HS-27A (cell line): Measurements from ENCODE around the gene MAGEA9B.
"Not testable (repeated sequence)": the region's sequence is repeated elsewhere in the genome, so short reads cannot be mapped to it uniquely, and the experiment has no call there.

Source experiments
- DNase-seq: peaks from one replicate; pipeline ENCODE4 v3.0.0-alpha.2; 2012; ENCODE audit warnings: low read depth, missing footprints

The MAGEA9B gene

DNA sequence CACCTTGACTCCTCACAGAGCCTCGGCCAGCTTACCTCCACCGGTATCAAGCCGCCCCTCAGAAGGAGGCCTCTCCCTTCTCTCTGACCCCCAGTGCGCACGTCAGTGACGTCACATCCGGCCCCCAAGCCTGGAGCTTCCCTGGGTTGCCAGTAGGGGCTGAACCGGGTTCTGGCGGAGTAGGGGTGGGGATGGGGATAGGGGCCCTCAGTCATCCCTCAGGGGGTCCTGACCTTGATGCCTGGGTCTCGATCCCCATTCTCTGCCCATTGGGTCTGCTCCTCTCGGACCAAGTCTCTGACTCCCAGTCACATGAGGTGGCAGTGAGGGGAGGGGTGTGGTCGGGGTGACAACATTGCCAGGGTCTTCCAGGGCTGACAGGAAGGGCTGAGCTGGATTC is at the start of gene MAGEA9B:
TSS of gene MAGEA9B (minus strand) at position 101 of the 400 bp plus-strand sequence. CDS start 4,280 bp downstream, outside the sequence.
- DNase-seq: not testable (repeated sequence)

- no peak for DNase-seq
These were observed 46.3 kb upstream of the MAGEA9B start for GRCh38 chrX:149633511-149633910.

- DNase-seq: no peak
These were observed 44.2 kb upstream of the MAGEA9B start, which contains the start of gene TMEM185A for GRCh38 chrX:149631234-149632165. TMEM185A (minus strand) TSS chrX:149631792; CDS start chrX:149631580, 212 bp downstream.

- DNase-seq: no peak
These were observed 43.5 kb upstream of the MAGEA9B start for GRCh38 chrX:149630681-149631233.

- no peak for DNase-seq
These were observed 42.6 kb upstream of the MAGEA9B start for GRCh38 chrX:149629730-149630387.

- no peak for DNase-seq
These were observed 41.5 kb upstream of the MAGEA9B start for GRCh38 chrX:149628768-149629167.

DNA sequence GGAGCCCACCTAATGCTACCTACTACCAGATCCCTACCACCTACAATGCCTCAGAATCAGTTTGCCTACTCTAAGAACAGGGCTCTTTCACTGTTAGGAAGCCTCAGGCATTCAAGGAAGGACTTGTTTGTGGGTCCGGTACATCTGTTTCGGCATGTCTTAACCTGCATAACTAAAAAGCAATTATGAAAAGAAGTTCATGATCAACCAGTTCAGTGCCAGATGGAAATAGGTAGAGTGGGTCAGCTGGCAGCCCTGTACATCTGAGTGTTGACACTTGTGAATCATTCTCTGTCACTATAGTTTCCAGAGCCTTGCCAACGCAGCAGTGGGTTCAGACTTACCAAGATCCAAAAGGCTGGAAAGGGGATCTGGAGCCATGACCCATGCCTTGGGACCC is 41.0 kb upstream of the MAGEA9B start:
- DNase-seq: no peak

DNA sequence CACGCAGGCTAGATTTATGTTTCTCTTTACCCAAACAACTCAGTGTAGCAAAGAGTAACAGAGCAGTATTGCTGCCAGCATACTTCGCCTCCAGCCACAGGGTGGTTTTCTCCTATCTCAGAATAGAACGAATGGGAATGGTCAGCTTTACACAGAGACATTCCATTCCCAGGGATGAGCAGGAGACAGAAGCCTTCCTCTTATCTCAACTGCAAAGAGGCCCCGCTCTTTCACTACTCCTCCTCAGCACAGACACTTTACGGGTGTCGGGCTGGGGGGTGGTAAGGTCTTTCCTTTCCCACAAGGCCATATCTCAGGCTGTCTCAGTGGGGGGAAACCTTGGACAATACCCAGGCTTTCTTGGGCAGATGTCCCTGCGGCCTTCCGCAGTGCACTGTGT is 39.6 kb upstream of the MAGEA9B start:
- not testable (repeated sequence) for DNase-seq

DNA sequence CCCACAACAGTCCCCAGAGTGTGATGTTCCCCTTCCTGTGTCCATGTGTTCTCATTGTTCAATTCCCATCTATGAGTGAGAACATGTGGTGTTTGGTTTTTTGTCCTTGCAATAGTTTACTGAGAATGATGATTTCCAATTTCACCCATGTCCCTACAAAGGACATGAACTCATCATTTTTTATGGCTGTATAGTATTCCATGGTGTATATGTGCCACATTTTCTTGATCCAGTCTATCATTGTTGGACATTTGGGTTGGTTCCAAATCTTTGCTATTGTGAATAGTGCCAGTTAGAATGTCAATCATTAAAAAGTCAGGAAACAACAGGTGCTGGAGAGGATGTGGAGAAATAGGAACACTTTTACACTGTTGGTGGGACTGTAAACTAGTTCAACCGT is 32.4 kb upstream of the MAGEA9B start:
- DNase-seq: not testable (repeated sequence)

DNA sequence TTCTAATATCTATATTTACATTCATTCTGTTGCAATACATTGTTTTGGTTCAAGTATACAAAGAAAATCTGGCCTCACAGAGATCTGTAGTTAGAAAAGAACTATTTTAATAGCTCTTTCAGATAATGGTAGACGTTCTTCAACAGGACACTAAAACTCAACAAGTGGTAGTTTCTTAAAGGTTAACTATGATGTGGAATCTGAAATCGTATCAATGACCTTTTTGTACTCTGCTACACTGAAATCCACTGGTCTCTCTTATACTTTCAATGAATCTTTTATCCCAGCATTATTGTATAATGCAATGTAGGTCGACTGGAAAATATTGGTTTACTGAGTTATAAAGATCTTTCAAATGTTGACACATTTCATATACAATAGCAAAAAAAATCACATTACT is 31.6 kb upstream of the MAGEA9B start:
- DNase-seq: no peak

- DNase-seq: no peak
These were observed 24.4 kb upstream of the MAGEA9B start for GRCh38 chrX:149611623-149612175.

DNA sequence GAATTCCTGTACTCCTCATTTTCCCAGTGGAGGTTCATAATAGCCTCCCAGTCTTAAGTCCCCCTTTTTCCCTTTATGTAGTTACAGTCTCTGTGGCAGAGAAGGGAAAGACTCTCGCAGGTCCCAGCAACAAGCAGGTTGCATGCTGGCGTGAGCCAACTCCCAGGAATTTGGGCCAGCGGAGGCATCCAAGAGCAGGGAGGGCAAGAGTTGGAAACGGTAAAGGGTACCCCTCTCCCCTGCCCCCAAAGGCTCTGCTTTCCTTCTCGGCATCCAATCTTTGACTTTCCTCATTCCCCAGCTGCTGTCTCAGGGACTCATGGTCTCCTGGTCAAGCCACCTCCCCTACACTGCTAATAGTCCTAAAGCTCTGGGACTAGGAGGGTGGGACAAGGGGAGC is 23.3 kb upstream of the MAGEA9B start:
- DNase-seq: no peak

GRCh38 chrX:149607699-149608098 is 20.4 kb upstream of the MAGEA9B start:
- no peak for DNase-seq

- not testable (repeated sequence) for DNase-seq
These were observed 18.1 kb upstream of the MAGEA9B start for GRCh38 chrX:149605248-149605885.

GRCh38 chrX:149598603-149599002 is 11.3 kb upstream of the MAGEA9B start:
- DNase-seq: not testable (repeated sequence)

GRCh38 chrX:149595943-149596342 is 8.7 kb upstream of the MAGEA9B start:
- DNase-seq: not testable (repeated sequence)

DNA sequence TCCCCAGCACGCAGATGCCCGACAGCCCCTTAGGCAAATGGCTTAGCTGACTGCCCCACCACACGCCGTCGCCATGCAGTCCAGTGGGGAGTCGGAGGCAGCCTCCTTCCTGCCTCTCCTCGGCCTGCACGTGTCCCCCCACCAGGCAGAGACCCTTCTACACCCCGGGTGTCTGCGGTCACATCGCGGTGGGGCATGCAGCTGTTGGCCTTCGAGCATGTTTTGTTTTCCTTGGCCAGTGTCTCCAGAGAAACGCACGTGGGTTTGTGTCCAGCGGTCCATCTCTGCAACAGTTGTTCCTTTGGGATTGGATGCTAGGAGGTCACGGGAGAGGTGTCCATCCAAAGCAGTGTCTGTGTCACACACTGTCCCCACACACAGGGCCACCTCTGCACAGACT is 8.0 kb upstream of the MAGEA9B start, which contains the start of gene HSFX2:
TSS of gene HSFX2 (minus strand) at position 101 of the 400 bp plus-strand sequence. CDS start 614 bp downstream, outside the sequence.
- DNase-seq: not testable (repeated sequence)

DNA sequence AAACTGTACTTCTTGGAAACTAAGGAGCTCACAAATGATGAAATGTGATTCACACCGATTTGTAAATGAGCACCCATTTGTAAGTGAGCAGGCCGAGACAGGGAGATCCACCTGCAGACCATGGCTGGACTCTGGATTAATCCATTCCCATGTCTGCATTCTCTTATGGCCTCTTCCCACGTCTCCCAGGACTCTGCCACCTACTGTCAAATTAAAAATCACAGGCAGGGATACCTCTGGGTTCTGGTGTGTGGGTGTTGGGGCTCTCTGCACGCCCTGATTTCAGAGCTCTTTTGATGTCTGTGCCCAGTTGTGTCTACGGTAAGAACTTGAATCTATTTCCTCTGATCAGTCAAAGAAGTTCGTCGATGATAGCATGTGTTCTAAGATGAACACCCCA is 3.7 kb upstream of the MAGEA9B start:
- not testable (repeated sequence) for DNase-seq

- not testable (repeated sequence) for DNase-seq
These were observed 1.6 kb downstream of the MAGEA9B start for GRCh38 chrX:149585631-149586030.

DNA sequence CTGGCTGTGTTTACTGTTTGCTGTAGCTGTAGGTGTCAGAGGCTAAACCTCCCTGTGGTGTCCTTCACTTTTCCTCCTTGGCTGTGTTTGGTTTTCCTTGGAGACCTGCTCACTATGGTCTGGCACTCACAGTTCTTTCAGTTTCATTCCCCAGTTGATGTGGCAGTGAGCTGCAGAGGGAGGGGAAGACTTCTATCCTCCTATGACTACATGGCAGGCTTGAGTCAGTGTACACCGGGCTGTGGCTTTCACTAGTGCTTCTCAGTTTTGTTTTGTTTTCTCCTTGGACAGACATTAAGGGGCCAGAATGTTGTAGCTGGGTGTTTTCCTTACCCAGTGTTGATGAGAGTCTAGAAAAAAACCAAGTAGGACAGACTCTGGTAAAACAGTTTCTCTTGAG is 13.8 kb downstream of the MAGEA9B start:
- DNase-seq: not testable (repeated sequence)

- no peak for DNase-seq
These were observed 14.5 kb downstream of the MAGEA9B start for GRCh38 chrX:149572743-149573142.

- no peak for DNase-seq
These were observed 15.5 kb downstream of the MAGEA9B start for GRCh38 chrX:149571770-149572169.
